NCI-H774 (cell line): Measurements from ENCODE around the gene CCDC141.

Experiments
- DNase-seq: peaks from one replicate; lab custom pipeline; 2025; lab: John Stamatoyannopoulos, UW

Gene CCDC141

DNA sequence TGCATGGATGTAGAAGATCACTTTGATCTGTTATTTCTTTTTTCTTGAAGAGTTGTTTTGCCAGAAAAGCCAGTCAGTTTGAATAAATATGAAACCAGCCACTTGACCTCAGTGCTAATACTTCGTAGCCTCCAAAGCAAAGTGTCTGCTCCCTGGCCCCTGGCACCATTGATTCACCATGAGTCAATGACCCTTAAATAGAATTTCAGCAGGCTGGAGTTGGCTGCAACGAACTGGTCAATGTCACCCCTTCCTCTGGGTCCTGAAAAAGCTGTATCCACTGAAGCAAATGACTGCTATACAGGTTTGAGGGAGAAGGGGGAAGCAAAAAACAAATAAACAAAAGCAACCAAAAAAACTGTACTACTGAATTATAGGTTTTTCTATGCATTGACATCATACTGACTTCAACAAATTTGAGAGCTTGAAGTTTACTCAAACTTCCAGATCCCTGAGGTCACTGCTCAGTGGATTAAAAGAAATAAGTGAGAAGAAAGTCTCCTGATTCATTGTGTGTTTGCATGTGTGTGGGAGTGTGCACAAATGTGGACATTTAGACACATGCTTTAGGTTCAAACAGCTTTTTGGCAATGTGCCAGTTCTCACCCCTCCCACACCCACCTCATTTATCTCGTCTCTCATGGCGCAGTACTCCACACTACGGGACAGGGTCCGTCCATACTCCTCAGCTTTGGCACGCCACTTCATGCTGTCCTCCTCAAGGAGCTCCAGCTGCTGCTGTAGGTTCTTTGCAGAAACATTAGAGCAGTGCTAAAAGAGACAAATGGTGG, 184.6 kb downstream of the CCDC141 start:
- DNase-seq: no peak

DNA sequence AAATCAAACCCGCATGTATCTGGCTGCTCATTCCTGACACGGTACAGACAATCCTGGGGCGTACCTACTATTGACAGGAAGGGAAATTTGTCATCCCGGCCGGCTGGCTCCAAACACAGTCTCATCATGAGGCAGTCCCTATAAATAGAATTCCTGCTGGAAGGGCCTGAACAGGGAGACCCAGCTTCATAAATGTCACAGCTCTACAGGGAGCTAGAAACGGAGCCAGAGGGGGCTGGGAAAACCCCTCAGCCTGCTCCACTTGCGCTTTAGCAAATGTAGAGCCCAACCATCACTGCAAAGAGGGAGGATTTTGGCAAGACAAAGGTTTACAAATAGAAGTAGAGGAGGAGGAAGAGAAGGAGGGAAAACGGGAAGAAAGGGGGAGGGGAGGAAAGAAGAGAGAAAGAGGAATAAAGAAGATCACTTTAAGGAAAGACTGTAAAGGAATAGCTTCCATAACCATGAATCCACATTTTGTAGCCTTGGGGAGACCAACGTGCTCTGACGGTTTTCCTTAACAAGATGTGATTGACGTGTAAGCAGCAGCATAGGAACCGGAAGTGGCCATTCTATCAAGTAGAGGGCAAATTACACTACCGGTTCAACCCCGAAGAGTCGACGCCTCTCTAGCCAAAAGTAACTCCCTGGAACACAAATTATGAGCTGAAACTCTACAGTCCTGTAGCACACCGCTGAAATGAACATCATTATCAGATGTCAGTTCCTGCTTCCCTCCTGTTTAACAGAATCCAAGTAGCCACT, 185.9 kb downstream of the CCDC141 start:
- no peak for DNase-seq

DNA sequence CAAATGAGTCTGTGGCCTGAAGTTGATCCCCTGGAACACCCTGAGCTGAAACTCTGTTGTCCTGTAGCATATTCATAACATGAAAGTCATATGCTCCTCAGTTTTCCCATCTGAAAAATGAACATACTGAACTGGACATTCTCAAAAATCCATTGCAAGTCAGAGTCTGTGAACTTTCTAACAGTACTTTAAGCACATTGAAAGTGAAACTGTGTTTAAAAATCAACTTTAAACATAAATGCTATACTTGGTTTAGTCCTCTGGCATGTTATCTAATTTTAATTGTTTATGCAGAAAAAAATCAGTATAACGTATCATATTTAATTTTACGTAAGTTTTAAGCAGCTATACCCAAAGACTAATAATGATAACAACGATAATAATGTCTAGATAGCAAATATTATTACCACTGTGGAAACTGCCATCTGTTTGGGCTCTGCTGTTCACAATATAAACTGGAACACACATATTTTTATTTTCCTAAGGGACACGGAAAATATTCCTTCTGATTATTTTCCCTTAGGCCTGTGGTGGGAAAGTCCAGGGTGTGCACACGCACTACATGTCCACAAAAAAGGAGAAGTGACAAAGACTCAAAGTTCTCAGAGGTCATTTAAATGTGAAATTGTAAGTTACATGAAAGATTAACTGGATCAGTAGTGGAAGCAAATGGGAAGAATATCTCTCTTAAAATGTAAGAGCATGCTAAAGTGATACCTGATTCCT, 186.6 kb downstream of the CCDC141 start:
- no peak for DNase-seq

DNA sequence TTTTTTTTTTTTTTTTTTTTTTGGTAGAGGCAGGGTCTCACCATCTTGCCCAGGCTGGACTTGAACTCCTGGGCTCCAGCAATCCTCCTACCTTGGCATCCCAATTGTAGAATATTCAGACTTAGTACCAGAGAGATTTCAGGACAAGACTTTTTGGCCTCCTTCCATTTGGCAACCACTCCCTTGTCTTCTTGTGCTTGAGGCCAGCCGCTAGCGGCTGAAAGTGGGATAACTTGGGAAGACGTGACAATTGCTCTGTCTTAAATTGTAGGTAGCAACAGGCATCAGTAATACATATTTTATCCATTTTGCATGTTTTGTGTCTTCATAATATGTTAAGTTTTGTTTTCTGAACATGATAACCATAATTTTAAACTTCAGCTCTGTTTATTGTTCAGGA, 189.4 kb downstream of the CCDC141 start:
- DNase-seq: no peak

DNA sequence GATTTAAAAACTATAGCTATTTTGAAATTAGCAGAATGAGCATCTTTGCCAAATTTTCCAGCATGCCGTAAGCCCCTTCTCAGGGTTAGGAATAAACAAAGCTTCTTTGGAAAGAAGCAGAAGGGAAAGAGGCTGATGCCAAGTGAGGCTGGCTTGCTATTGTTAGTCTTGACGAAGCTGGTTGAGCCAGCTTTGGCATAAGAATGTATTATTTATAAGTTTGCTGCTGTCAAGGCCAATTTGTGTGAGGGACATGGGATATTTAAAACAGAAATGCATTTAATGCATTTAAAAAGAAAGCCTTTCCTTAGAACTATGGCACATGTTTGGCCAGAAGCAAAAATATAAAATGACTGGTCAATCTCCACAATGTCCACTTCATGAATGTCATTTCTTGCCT, 190.2 kb downstream of the CCDC141 start:
- no peak for DNase-seq

DNA sequence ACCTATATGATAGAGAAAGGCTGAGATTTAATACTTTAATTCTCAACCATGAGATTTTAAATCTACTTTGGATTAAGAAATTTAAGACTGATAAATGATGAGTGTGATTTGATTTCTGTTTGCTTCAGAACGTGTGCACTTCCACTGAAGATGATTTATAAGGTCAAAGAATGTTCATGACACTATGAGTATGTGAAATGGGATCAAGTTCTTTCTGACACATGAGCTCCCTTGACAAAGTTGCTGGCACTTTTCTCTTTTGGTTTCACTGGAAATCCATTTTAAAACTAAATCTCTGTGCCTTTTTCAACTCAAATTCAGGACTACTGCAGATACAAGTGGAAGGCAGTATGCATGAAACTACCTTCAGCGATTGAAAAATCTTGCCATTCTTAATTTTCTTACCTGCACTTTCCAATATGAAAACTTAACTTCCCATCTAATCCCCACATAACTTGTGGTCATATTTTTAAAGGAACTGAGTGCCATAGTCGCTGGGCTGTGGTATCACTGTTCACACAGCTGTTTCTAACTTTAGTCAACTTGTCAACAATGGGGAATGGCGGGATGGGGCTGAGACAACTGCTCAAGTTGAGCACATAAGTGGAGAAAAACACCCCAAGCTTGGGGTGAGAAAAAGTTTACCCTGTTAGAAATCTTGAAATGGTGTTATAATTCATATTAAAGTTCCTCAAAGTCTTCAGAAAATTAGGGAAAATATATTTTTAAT, 190.9 kb downstream of the CCDC141 start:
- DNase-seq: no peak

DNA sequence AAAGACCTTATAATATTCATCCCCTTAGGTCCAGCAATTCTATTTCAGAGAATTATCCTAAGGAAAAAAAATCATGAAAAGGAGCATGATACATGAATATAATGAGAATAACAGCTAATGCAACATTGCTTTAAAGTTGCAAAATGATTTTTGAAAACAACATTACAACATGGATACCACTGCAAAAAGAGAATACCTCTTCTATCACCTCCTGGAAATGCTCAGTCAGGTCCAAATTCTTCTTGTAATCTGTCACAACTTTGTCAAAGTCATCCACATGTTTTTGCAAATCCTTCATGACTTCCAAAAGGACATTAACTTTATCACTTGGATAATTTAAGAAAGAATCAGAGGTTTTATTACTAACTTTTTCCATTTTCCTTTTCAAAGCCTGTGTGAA, 194.8 kb downstream of the CCDC141 start:
- no peak for DNase-seq

DNA sequence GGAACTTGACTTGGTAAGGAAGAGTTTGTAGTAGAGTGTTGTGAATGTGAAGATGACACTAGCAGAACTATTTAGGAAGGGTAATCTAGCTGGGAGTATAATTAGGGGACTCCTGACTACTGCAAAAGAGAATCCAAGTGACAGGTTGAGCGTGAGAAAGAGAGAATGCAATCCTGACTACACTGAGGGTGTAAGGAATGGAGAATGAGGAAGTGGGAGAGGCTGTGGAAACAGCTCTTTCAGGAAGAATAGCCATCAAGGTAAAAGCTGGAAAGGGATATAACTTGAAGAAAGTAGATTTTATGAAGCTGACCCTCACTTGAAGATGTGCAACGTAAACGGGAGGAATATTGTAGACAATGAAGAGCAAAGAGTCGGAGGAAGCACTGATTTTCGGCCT, 201.6 kb downstream of the CCDC141 start:
- no peak for DNase-seq

DNA sequence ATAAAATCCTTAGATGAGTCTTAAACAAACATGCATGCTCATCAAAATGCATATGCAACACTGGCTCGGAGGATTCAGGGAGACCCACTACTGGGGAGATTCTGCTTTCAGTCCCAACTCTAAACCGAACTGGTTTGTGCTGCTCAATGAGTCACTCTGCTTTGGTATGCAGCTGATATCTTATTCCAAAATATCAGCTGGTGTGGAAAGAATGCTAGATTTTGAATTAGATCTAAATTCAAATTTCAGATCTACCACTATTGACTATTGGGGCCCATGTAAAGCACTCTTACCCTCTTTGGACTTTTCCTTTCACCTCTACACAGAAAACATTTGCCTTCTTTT, 203.5 kb downstream of the CCDC141 start:
- no peak for DNase-seq

DNA sequence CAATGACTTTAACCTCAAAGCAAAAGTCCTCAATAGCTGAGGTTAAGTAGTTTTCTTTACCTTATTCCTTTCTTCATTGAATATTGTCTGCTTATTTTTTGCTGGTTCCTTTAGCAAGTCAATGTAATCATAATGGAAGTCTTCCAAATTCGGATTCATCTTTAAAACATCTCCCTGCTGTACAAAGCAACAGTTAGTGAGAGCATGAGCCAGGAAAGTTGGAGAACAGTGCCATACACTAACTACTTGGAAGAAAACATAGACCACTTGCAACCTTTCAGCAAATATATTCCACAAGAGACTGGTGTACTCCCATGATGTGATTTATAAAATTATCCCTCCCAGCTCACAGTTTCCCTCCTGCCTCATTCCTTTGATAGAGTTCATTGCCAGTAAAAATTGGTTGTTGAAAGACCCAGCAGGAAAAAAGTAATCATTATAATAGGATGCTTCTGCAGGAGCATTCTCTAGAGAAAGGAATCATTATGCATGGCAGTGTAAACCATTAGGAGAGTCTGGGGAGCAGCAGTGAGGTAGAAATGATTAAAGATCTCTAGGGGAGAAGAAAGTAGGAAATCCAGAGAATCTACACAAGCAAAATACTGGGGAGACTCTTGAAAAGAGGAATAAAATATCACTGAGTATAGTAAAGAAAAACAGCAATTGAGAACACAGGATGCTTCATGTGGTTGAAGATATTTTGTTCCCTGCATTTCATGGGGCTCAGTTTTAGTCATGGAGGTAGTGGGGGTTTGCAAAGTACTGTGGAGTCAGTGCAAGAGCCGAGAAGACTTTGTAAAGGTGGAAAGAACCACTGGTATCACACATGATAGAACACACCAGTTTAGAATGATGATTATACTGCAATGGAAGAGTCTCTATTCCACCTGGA, 204.1 kb downstream of the CCDC141 start:
- DNase-seq: no peak

DNA sequence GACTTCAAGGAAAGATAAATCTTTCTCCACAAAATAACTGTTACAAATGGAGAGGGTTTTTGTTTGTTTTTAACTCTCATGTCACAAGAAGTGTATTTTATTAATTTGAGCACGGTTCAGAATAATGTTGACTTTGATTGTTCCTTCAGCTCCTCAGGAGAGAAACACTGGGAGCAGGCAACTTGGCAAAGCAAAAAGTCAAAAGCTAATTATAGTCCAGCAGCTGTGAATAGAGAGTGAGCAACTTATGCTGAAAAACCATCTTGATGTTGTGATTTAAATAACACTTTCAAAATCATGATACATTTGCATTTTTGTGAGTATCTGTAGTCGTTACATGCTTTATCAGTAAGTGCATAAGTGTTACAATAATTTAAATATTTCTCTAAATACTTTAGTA, 205.2 kb downstream of the CCDC141 start:
- no peak for DNase-seq

DNA sequence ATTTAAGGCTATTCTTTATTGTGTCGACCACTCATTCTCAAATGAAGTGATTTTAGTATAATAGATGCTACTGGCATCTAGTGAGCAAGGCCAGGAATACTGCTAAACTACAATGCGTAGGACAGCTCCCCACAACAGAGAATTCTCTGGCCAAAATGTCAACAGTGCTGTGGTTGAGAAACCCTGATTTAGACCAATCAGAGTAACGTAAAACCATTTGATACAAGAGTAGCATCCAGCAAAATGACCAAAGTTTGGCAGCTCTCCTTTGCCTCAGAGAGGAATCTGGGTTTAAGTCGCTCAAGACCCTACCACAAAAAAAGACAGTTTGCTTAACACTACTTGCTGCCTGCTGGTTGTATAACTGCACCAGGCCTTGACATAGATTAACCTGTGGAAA, 205.7 kb downstream of the CCDC141 start:
- no peak for DNase-seq

DNA sequence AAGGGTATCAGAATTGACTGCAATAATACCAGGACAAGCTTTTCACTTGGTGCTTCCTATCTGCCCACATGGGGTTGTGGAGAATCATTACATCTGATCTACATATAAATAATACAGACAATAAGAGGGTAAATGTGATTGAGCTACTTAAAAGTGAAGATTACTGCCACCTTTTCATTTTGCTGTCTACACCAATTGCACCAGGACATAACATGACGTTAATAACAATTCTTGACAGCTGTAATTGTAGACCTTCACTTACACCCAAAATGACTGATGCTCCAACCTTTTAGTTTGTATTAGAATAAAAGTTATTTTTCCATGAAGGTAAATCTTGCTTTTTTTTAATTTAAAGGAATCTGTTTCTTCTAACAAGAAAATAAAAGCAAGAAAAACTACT, 206.2 kb downstream of the CCDC141 start:
- no peak for DNase-seq

DNA sequence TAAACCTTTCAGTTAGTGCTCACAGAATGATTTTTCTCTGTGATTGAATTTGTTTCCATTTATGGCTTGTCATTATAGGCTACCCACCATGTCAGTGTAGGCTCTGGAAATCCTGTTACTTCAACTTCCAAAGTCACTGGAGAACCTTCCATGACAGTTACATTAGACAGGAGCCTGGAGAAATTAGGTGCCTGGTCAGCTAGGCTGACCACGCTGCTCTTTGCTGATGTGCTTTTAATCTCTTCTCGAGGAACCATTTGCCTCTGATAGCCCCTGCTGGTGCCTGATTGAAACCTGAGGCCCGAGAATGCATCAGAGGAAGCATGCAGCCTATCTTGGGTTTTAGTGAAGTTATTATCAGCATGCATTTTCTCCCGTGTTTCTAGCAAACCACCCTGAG, 213.1 kb downstream of the CCDC141 start:
- no peak for DNase-seq

DNA sequence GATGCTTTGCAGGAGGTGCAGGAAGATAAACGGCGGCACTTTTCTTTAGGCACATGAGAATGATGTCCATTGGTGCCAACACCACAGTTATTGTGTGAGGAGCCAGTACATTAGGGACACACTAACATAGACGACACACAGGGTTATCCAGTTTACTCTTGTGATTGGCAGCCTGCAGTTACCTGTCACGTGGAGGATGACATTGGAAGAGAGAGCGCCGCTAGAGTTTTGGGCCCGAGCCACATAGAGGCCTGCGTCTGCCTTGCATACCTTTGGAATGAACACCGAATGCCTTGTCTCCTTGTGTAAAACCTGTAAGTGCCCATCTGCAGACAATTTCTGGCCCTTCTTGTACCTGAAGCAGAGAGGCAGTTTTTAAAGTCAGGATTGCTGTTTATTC, 215.9 kb downstream of the CCDC141 start:
- DNase-seq: no peak

DNA sequence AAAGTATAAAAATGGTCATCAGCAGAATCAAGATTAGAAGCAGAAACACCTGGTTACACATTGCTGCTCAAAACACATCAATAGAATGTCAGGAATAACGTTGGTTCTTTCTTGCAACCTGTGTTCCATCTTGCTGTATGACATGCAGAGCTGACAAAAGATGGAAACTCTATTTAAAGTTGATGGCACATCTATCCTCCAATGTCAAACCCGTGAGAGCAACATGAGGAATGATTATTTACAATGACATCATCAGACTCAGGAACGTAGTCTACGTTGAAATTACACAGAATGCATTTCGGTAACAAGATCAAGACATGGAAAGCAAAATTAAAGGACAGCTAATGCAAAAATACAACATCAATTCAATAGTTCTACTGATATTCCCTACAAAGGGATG, 216.6 kb downstream of the CCDC141 start:
- DNase-seq: no peak

DNA sequence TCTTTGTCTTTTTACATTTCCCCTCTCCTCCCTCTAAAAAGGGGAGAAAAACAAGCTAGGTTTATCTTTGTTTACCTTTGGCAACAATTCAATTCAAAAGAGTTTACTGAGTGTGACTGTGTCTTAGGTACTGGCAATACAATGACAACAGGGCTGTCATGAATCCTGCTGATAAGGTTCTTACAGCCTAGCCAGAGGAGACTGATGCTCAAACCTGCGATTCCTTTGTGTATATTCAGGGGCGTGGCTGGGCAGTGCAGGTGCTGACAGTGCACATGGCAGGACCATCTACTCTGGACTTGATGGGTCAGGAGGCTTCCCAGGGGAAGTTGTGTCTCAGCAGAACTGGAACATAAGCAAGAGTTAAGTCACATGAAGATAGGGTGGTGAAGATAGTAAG, 219.5 kb downstream of the CCDC141 start:
- DNase-seq: peak; percentile 6

DNA sequence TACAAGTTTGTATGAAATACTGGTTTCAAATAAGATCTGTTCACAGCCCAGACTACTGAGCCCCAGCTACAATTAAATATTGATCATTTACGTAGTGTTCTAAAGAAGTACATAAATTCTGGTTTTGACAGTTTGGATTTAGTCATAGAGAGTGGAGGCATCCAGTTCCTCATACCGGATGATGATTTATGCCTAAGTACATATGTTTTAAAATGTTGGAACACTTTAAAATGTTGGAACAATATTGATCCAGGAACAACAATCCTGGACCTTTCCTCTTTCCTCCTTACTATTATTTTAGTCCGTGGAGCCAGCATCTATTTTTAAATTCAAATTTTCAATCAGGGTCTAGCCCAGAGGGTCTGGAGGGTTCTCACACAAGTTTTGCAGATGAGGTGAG, 220.0 kb downstream of the CCDC141 start:
- no peak for DNase-seq

DNA sequence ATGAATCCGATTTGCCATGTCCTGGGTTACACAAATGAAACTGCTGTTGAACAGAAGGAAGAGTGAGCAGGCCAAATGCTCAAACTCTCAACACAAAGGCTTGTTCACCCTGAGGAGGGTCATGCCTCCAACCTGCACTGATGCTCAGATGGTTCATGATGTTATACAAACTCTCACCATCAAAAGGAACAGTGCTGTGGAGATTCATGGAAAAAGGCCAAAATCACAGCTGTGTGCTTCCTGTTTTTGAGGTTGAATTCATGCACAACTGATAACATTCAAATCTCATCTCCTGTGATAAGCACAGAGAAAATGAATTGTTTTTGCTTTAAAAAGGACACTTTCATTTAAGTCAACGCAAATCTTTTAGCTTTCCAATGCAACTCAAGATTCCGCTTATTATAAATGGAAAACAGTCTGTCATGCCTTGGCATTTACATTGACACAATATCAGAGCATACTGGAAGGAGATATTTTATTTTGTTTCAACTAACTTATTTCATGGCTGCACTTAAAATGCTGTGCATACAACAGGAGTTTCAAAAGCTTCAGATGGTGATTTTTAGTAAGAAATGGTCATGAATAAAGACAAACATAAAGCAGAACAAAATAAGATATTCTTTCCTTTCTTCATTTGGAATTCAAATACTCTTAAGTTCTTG, 220.5 kb downstream of the CCDC141 start:
- DNase-seq: no peak

DNA sequence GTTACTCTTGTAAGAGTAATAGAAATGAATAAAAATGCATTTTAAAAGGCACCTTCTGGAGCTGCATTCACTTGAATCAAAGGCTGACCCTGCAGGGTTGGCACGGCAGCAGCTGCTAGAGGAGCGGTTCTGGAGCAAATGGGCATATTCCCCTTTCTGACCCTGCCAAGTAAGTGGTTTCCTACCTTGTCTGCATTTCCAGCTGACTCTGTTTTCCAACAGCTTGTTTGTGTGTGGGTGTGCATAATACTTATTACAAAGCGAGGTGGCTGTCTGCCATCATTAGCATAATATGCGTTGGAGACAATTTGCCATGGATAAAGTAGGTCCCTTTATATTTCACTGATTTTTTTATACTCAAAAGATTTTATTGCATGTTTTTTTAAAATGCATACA, 221.5 kb downstream of the CCDC141 start:
- no peak for DNase-seq
